Muscle layer of duodenum (tissue), 2 donors: Measurements from ENCODE around the gene CAST.

ENCODE experiments used
- H3K27ac ChIP-seq: one replicate; pipeline ENCODE4 v1.7.0; 2013; ENCODE audit warnings: mild to moderate bottlenecking, low read length
- H3K27me3 ChIP-seq: one replicate; pipeline ENCODE4 v1.7.0; 2013; ENCODE audit warnings: low read depth, mild to moderate bottlenecking, control low read depth, low read length
- H3K36me3 ChIP-seq, 2 donors: one replicate each; pipeline ENCODE4 v1.7.0; 2013; ENCODE audit warnings: low read length in 2 of 2, control low read depth in 1 of 2, mild to moderate bottlenecking in 1 of 2; ENCODE audit not compliant: insufficient read depth in 2 of 2, control insufficient read depth in 1 of 2
- H3K4me1 ChIP-seq, 2 donors: one replicate each; pipeline ENCODE4 v1.7.0; 2013; ENCODE audit warnings: low read length in 2 of 2, mild to moderate bottlenecking in 2 of 2, control low read depth in 1 of 2, moderate library complexity in 1 of 2; ENCODE audit not compliant: insufficient read depth in 2 of 2, control insufficient read depth in 1 of 2
- H3K4me3 ChIP-seq, 2 donors: one replicate each; pipeline ENCODE4 v1.7.0; 2013; ENCODE audit warnings: low read length in 2 of 2, low read depth in 1 of 2, mild to moderate bottlenecking in 1 of 2
- H3K9me3 ChIP-seq, 2 donors: one replicate each; pipeline ENCODE4 v1.7.0; 2013; ENCODE audit warnings: low read length in 2 of 2, control low read depth in 1 of 2, mild to moderate bottlenecking in 1 of 2; ENCODE audit not compliant: control insufficient read depth in 1 of 2
- donor health status: healthy.

The CAST gene

GRCh38 chr5:96771395-96771794 lies 109.2 kb downstream of the CAST start:
- H3K9me3 ChIP-seq = no peaks in the 10 kb centered on the region
- no peaks in the 10 kb centered on the region for H3K27me3 ChIP-seq
- H3K36me3 ChIP-seq = peaks cover 68 to 82% of the 10 kb centered on the region in 2 donors
- peak overlapping the region; percentile 32 for H3K27ac ChIP-seq
- no peak overlapping the region for H3K4me3 ChIP-seq
- no peaks in the 10 kb centered on the region for H3K4me1 ChIP-seq

- H3K36me3 ChIP-seq = peaks cover 61 to 74% of the 10 kb centered on the region in 2 donors
- no peak overlapping the region for H3K27ac ChIP-seq
- H3K4me1 ChIP-seq = no peaks in the 10 kb centered on the region
- no peaks in the 10 kb centered on the region for H3K9me3 ChIP-seq
- no peak overlapping the region for H3K4me3 ChIP-seq
- H3K27me3 ChIP-seq = no peaks in the 10 kb centered on the region
These were observed 109.9 kb downstream of the CAST start for GRCh38 chr5:96772111-96772510.

GRCh38 chr5:96772542-96772941 lies 110.4 kb downstream of the CAST start:
- no peaks in the 10 kb centered on the region for H3K27me3 ChIP-seq
- no peaks in the 10 kb centered on the region for H3K9me3 ChIP-seq
- H3K27ac ChIP-seq = no peak overlapping the region
- H3K4me1 ChIP-seq = peaks cover 0 to under 1% of the 10 kb centered on the region in 2 donors
- H3K36me3 ChIP-seq = peaks cover 56 to 72% of the 10 kb centered on the region in 2 donors
- no peak overlapping the region for H3K4me3 ChIP-seq

- Histone ChIP-seq H3K4me3 (no peak overlapping the region), H3K4me1 (peaks cover 0 to 12% of the 10 kb centered on the region in 2 donors), H3K9me3 (no peaks in the 10 kb centered on the region), H3K36me3 (peaks cover 49 to 68% of the 10 kb centered on the region in 2 donors), H3K27ac (no peak overlapping the region), H3K27me3 (no peaks in the 10 kb centered on the region)
These were observed 112.9 kb downstream of the CAST start for GRCh38 chr5:96775050-96775449.

- Histone ChIP-seq H3K9me3 (no peaks in the 10 kb centered on the region), H3K4me1 (peaks cover 3 to 12% of the 10 kb centered on the region in 2 donors), H3K36me3 (peaks cover 45 to 66% of the 10 kb centered on the region in 2 donors), H3K4me3 (no peak overlapping the region), H3K27me3 (no peaks in the 10 kb centered on the region), H3K27ac (no peak overlapping the region)
These were observed 113.5 kb downstream of the CAST start for GRCh38 chr5:96775689-96776088.

GRCh38 chr5:96776621-96777020 lies 114.4 kb downstream of the CAST start:
- no peak overlapping the region for H3K4me3 ChIP-seq
- no peaks in the 10 kb centered on the region for H3K27me3 ChIP-seq
- no peaks in the 10 kb centered on the region for H3K9me3 ChIP-seq
- no peak overlapping the region for H3K27ac ChIP-seq
- peaks cover 5 to 15% of the 10 kb centered on the region in 2 donors for H3K4me1 ChIP-seq
- H3K36me3 ChIP-seq = peaks cover 43 to 66% of the 10 kb centered on the region in 2 donors

- H3K36me3 ChIP-seq = peaks cover 44 to 62% of the 10 kb centered on the region in 2 donors
These were observed 116.2 kb downstream of the CAST start for GRCh38 chr5:96778409-96778808.

GRCh38 chr5:96780626-96781025 lies 118.5 kb downstream of the CAST start:
- peak overlapping the region; percentile 34 for H3K27ac ChIP-seq
- H3K36me3 ChIP-seq = peaks cover 44 to 62% of the 10 kb centered on the region in 2 donors
- peaks cover 5 to 18% of the 10 kb centered on the region in 2 donors for H3K4me1 ChIP-seq
- no peaks in the 10 kb centered on the region for H3K27me3 ChIP-seq
- no peaks in the 10 kb centered on the region for H3K9me3 ChIP-seq
- no peak overlapping the region for H3K4me3 ChIP-seq

More at GRCh38 chr5:96778409-96778808, 116.2 kb downstream of the CAST start:
- Histone ChIP-seq H3K4me3 (no peak overlapping the region), H3K4me1 (peaks cover 5 to 18% of the 10 kb centered on the region in 2 donors), H3K27ac (no peak overlapping the region), H3K27me3 (no peaks in the 10 kb centered on the region), H3K9me3 (no peaks in the 10 kb centered on the region)

- H3K4me3 ChIP-seq = no peak overlapping the region
- H3K4me1 ChIP-seq = peaks cover 5 to 18% of the 10 kb centered on the region in 2 donors
- peak overlapping the region; percentile 34 for H3K27ac ChIP-seq
- H3K36me3 ChIP-seq = peaks cover 47 to 62% of the 10 kb centered on the region in 2 donors
- H3K27me3 ChIP-seq = no peaks in the 10 kb centered on the region
- H3K9me3 ChIP-seq = no peaks in the 10 kb centered on the region
These were observed 119.1 kb downstream of the CAST start for GRCh38 chr5:96781031-96781971.

GRCh38 chr5:96783326-96783725 lies 121.2 kb downstream of the CAST start:
- no peak overlapping the region for H3K27ac ChIP-seq
- H3K36me3 ChIP-seq = peaks cover 46 to 59% of the 10 kb centered on the region in 2 donors
- H3K9me3 ChIP-seq = no peaks in the 10 kb centered on the region
- no peaks in the 10 kb centered on the region for H3K27me3 ChIP-seq
- H3K4me3 ChIP-seq = no peak overlapping the region
- peaks cover 5 to 9% of the 10 kb centered on the region in 2 donors for H3K4me1 ChIP-seq

- Histone ChIP-seq H3K4me3 (no peak overlapping the region), H3K36me3 (peaks cover 36 to 57% of the 10 kb centered on the region in 2 donors)
These were observed 123.3 kb downstream of the CAST start for GRCh38 chr5:96785326-96786109.

More at GRCh38 chr5:96785326-96786109, 123.3 kb downstream of the CAST start:
- H3K27ac ChIP-seq = no peak overlapping the region
- peaks cover 4 to 11% of the 10 kb centered on the region in 2 donors for H3K4me1 ChIP-seq
- no peaks in the 10 kb centered on the region for H3K27me3 ChIP-seq
- no peaks in the 10 kb centered on the region for H3K9me3 ChIP-seq
